Amniotic stem cell (primary cell): ENCODE results near the gene DCC.

ENCODE experiments used
- DNase-seq: peaks from one replicate; lab custom pipeline; 2025; lab: John Stamatoyannopoulos, UW

DCC gene

DNA sequence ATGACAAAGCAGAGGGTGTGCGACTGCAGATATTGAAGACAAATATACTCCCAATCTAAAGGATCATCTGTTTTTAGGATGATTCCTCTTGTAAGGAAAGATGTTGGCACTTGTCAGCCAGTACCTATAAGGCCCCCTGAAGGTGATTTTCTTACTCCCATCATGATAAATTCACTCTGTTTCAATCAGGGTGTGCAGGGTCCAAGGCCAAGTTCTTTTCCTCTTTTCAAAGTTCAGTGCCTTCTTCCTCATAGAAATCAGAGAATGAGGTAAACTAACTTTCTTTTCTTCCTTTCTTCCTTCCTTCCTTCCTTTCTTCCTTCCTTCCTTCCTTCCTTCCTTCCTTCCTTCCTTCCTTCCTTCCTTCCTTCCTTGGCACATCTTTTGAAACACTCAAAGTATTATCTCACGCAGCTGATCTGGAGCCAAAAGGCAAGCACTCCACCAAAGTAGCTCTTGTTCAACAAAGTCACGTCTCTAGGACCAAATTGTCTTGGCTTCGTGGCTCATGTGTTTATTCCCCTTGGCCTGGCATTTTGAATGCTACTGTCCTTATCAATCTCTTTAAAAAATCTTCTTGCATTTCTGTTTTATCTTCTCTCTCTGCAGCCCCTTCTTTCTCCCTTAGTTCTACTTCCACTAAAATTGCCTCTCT lies 87.7 kb downstream of the DCC start:
- no peak for DNase-seq

DNA sequence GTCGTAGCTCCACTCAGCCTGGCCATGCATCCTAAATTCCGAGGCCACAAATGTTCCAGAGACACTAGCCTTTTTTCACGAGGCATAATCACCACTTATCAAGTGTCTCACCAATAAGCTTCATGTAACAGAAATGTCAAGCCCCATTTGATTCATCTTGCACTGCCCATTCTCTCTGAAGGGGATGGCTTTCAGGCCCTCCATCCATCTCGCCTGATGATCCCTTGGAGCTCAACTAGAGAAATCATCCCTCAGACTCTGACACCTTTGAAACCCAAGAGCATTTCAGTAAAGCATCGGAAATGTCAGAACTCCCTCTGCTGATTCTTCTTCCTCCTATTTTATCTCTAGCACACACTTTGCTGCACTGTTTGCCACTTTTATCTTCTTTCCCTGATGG lies 91.7 kb downstream of the DCC start:
- no peak for DNase-seq

DNA sequence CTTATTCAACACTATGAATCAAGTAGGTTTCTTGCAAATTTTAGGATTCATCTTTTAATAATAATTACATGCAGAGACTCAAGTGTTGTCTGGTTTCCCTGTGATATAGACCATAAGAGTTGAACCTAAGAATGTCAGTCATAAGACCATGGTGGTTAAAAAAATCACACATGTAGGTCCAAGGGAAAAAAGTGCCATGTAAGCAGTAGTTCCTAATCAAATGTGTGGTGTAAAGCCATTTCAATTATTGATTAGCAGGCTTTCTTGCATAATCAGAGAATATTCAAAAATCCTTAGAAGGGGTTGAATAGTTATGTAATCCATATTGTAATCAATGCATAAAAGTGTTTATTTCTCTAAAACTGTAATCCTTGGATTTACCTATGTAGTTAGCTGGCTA lies 93.8 kb downstream of the DCC start:
- no peak for DNase-seq

DNA sequence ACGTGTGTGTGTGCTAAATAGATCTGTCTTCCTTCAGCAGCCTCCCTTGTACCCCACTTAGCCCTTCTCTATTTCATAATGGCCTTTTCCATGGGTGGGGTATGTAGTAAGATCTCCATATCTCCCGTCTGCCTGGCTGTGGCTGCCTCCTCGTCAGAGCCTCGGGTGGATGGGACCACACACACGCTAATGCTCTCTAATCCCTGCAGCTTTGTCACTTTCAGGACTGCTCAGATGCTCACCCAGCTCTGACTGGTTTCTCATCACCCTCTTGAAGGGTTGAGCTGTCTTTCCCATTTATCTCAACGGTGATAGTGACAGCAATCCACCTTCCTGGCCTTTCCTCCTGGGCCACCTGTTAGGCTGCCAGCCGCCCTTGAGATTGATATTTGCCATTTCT lies 95.3 kb downstream of the DCC start:
- DNase-seq: no peak

DNA sequence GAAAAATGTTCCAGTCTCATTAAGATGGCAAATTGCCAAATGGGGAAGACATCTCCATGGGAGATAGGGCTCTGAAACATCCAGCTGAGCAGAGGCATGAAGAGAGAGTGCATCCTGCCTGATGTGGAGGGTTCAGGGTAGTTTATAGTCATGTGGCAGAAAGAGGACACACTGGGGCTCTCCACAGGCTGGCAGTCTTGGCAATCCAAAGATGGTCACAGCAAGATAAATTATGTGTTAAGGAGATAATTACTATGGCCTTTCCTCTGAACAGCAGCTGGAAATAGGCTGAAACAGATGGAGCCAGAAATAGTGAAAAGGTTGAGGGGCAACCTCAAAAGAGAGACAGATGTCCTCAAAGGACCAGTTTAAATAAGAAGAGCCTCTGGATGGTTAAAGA lies 97.2 kb downstream of the DCC start:
- no peak for DNase-seq

DNA sequence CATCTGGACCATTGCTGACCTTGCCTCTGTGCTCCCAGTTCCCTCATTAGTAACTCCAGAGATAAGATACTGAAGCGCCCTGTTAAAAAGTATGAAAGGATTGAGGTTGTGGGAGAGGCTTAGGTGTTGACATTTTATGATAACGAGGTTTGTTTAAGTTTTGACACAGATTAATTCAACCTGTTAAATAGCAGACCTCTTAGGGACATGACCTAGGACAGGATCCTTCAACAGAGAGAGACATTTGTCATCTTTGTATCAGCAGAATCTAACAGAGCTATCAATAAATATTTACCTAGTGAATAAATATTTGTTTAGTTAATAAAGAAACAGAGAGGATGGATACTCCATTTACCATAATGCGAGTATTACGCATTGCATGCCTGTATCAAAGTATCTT lies 99.5 kb downstream of the DCC start:
- no peak for DNase-seq

DNA sequence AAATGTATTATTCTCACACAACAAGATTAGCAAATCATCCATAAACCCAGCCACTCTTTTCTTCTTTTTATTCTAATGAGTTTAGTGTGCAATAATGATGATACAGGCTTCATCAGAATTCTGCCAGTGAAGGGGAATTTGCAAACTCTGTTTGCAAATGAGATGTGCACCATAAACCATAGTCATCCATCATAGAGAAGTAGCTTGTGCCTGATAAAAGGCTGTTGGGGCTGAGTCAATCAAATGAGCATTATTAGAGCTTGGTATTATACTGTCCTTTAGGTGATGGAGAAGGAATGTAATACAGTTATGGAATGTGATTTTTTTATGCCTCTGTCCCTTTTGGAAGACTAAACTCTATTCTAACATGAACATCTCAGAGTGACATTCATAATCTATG lies 101.8 kb downstream of the DCC start:
- DNase-seq: no peak

DNA sequence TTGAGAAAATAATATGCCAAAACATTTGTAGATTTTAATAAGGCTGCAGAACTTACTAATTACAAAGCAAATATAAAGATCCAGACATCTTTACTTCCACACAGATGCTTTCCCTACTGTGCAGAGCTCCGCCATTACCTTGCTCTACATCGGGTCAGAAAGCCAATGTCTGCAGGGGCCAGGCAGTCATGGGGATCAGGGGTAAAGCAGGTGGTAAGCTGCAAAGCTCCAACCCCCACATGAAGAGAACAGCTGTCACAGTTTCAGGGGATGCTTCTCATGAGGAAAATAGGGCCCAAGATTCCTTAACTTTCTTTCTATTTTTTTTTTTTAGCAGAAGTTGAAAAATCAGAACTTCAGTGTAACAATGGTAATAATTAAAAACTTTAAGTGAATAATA lies 102.7 kb downstream of the DCC start:
- DNase-seq: no peak

DNA sequence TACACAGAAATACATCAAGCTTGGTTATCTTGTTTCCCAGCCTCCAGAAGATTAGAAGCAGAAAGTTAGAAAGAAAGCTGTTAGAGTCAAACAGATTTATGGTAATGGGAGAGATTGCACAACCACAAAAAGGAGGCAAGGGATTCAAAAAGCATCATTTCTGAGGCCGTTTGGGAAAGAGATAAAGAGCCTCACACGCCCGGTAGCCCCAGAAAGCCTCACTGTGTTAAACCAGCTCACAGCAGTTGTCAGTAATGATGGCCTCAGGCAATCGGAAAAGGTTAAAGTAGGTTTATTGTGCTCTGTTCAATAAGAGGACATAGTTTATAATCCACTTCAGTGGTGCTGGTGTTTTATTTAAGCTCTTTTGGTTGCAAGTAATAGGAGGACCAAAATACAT lies 111.3 kb downstream of the DCC start:
- no peak for DNase-seq

DNA sequence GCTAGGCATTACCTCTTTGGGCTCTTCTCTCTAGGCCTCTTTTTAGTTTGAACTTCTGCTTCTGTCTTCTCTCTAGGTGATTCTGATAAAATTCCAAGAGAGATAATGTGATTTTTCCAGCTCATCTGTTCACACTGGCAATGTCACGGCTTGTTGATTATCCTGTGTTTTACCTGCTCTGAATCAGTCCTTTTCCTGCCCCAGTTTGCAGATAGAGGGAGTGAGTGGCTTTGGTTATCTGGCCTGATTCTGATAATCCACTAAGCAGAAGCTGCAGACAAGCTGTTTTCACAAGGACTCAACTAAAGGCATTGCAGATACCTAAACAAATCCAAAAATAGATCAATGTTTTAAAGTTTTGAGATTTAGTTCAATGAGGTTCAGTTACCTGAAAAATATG lies 111.9 kb downstream of the DCC start:
- DNase-seq: no peak

DNA sequence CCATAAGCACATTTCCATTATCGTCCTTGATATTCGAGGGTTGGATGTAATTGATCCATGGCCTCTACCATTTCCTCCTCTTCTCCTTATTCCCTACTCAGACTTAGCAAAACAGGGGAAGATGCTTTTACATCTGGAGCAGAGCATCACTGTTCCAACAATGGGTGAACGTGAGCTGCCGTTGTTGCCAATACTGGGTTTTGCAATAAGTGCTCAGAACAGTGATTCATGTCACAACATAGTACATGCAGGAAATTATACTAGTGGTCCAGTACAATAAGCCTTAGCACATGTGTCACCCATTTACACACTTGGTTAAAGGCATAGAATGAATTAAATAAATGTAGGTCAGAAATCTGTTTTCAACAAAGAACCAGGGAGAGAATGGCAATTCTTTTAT lies 112.4 kb downstream of the DCC start:
- DNase-seq: no peak

DNA sequence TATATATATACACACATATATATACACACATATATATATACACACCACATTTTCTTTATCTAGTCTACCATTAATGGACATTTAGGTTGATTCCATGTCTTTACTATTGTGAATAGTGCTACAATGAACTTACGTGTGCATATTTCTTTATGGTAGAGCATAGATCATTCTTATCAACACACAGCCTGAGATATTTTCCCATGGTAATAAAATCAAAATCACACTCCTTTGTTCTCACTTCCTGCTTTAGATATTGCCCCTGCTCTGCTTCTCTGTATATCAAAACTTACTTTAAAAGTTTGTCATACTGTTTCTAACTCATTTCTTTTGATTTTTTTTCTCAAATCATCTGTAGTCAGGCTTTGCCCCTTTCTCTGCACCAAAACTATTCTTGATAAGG lies 119.9 kb downstream of the DCC start:
- DNase-seq: no peak

DNA sequence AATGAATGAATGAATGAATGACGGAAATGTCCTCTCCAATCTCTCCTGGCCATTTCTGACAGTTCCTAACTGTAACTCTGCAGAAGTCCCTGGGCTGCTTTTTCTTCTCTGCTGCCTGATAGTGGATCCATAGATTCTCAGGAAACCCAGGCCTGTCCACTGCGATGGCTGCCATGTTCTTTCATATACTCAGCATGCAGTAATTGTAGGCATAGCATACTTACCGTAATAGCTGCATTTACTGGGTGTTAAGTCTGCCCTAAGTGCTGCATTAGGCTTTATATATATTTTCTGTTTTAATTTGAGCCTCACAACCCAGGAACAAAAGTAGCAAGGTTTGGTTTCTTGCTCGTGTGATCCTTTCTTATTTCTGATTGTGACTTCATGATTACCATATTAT lies 122.9 kb downstream of the DCC start:
- DNase-seq: no peak

DNA sequence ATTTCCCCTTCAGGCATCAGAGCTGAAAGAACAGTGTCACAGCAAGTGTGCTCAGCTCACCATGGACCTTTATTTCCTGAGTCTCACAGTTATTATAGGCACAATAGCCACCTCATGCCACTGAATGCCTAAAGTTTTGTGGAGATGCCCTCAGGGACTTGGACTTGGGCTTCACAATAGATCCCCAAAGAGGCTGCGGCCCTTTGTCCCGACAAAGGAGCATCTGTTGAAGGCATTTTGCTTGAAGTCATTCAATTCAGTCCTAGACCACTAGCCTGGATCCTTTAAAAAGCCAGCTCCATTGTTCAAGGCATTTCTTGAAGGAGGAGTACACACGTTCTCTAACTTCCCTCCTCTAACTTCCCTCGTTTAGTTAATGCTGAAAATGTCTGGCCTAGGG lies 125.4 kb downstream of the DCC start:
- DNase-seq: no peak

DNA sequence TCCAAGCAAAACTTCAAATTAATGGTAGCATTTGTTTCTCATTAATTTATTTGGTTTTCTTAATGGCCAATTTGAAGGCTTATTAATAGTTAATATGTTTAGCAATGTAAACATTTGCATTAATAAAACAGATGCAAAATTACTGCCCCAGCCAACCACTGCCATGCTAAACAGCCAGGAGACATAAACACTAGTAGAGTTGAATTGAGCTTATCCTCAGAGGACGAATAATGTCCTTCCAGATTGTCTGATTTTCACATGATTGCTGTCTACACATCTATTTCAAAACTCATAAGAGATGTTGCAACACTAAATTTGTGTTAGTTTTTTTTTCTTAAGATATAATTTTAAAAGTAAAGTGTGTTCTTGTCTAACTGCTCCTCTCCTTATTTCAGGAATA lies 128.5 kb downstream of the DCC start:
- DNase-seq: no peak

DNA sequence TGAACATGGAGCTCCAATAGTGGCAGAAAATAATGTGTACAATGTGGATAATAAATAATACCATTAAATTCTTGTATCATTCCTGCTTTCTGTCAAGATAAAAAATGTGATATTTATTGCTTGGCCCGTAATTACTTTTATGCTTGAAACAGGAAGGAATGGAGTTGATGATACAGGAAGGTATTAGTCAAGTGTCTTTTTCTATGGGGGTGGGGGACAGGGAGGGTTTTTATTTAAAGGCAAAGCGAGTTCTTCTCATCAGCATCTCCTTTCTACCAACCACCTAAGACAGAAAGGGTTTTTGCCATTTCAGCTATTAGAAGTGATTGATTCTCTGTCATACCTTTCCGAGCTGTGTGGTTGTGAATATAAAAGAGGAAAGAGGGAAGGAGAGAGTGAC lies 135.3 kb downstream of the DCC start:
- no peak for DNase-seq

DNA sequence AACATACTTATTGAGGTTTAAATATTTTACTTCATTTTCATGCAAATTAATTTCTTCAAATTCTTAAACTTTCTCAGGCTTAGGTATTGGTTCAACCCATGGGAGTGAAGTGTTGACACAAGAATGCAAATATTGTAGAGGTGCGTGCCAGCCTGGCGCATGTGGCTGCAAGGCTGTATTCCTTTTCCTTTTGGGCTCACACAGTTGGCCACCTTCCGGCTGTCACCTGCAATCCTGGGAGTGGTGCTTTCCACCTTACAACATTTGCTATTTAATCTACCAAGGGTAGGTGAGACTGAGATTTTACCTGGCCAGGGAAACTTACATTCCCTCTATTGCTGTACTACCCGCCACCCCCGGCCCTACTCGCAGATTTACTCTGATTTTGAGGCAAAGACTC lies 141.1 kb downstream of the DCC start:
- no peak for DNase-seq

DNA sequence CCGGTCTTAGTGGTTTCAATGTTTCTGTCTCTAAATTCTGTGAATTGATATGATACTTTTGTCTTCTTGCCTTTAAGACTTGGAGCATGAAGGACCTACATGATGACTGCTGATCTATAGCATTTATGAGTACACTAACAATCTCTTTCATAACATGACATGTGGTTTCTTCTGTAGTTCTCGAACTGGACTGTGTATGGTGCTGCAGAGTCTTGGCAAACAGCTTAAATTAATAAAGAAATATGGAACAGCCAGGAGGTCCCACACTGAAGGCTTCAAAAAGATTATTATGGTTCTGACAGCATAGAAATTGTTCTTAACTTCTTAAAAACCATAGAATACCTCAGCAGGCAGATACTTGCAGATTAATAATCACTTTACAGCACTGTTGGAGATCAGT lies 145.0 kb downstream of the DCC start:
- DNase-seq: no peak

DNA sequence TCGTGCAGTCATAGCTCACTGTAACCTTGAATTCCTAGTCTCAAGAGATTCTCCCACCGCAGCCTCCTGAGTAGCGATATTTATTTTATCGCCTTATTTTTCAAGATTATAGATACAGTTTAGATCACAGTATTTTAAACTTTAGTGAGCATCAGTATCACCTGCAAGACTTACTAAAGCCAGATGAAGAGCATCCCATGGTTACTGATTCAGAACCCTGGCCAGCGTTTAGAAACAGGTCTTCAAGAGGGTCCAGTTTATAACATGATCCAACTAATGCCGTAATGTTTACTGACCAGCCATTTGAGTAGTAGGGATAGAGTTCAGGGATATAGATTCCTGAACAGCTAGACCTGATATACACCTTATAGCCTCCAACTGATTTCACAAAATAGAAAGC lies 146.1 kb downstream of the DCC start:
- DNase-seq: no peak

DNA sequence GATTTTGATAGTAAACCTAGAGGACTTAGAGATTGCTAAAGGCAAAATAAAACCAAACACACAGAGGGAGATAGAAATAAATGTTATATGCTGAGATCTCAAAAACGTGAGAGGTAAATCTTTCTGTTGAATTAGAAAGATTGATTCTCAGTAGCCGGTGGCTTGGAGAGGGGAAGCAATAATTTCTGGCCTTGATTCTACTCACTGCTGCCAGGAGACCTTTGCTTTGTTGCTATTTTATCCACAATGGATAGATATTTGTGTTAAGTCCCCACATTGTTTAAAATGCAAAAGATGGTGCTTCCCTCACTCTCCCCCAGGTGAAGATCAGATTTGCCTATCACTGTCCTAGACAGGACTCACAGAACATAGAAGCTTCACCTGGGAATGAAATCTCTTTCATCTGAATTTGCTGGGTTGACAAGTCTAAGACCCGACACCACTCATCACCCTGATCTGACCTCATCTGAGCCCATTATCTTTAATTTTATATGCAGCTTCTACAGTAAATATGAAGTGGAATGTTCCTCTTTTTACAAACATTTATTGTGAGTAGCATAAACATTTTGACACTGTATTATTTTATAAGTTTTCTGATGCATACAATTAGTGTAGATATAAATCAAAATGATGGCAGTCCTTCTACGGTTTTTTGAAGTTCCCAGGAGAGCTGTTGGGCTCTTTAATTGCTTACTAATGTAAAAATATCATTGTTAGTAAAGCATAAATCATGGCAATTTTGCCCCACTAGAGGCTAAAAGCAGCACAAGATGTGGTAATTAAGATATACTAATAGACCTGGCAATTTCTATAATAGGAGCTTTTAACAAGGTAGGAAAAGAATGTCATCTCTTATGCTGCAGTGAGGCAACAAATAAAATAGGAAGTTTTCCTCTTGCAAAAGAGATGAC lies 149.7 kb downstream of the DCC start:
- DNase-seq: no peak

DNA sequence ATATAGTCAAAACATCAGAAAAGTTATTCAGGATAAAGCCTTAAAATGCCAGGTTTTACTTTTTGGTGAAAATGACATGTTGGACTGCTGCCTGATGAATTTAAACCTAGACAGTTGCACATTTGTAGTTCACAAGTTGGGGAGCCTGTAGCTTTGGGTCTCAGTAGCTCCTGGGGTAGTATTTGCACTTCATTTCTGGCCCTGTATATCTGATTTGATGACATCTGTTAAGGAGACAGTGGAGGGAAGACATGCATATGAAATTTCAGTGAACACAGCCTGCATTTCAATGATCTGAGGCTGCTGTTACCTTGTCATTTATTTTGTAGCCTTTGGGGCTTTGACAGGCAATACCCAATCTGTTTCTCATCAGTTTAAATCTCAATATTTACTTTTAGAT lies 156.4 kb downstream of the DCC start:
- no peak for DNase-seq

DNA sequence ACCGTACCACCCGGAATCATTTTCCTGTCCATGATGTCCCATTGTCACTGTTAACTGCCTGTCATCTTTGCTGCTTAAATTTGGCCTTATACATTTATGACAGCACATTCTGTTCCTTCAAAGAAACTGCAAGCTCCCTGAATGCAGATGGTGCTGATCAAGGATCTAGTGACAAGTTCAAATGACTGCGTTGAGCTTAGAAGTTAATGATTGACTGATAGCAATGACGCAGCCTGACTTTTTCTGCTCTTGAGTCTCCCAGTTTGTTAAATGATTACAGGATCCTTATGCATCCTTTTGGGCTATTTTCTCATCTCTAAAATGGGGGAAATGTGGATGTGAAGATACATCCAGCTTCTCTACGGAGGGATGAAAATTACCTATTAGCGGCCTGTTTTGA lies 159.0 kb downstream of the DCC start:
- no peak for DNase-seq

DNA sequence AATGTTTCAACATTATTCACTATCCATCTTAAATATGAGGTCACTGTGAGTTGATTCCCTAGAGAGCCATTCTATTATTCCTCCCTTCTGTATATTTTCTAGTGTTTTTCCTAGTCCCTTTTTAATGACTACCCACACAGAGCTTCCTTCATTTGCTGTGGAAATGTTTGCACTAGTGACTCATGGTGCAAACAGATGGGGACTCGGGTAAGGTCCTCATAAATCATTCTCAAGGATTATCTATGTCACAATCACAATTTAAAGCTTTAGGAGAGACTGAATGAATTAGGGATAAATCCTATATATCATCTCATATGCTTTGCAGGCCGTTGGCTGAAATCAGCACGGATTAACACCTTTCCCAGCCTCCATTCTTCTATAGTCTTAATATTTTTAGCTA lies 159.6 kb downstream of the DCC start:
- no peak for DNase-seq

DNA sequence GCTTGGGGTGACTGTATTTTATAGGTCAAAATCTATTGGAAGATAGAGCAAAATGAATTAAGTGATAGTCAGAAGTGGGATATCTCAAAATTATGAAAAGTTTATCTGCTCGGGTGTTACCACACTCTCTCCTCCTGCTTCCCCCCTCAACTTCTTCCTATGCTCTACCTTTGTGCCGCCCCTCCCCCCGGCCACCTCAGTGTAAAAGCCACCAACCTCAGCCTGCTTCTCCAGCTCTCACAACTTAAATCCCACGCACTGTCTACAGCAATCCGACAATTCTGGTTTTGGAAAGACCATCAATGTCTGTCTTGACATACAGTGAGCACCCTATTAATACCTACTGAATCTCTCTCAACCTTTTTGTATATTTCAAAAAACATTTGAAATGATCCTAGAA lies 164.6 kb downstream of the DCC start:
- no peak for DNase-seq
